Cardiac muscle cell (in vitro differentiated cells and primary cell): ENCODE data around the gene WDR70. TPM values are rescaled to one million over a fixed set of nuclear protein-coding genes. Genes with fewer than 3 reads are reported as not detected.
A peak's percentile ranks its signal among the peaks of the same experiment; 100 is the strongest.
"Not testable (repeated sequence)": the region's sequence is repeated elsewhere in the genome, so short reads cannot be mapped to it uniquely, and the experiment has no call there.

Experiments used
- DNase-seq, 2 donors: peaks; one replicate each; pipeline versions ENCODE4 v3.0.0 to v3.0.0-alpha.2; 2010 to 2017; ENCODE audit warnings: low read depth in 1 of 2, low spot score in 1 of 2
- H3K27ac ChIP-seq: fragments of 200-600 bp; sonication (generic); 2 replicates; pipeline ENCODE4 v1.5.1; 2016
- H3K27me3 ChIP-seq: fragments of 200-600 bp; sonication (generic); 2 replicates; pipeline ENCODE4 v1.6.0; 2016; ENCODE audit warnings: control low read depth
- H3K36me3 ChIP-seq: fragments of 200-600 bp; sonication (generic); 2 replicates; pipeline ENCODE4 v1.5.1; 2016; ENCODE audit warnings: control low read depth
- H3K4me1 ChIP-seq: fragments of 200-600 bp; sonication (generic); 2 replicates; pipeline ENCODE4 v1.8.1; 2017; ENCODE audit warnings: low read depth, mild to moderate bottlenecking, mixed run types
- H3K4me3 ChIP-seq: fragments of 200-600 bp; sonication (generic); 2 replicates; pipeline ENCODE4 v1.5.1; 2016; ENCODE audit warnings: mild to moderate bottlenecking
- H3K9me3 ChIP-seq: fragments of 200-600 bp; sonication (generic); 2 replicates; pipeline ENCODE4 v1.5.1; 2017; ENCODE audit warnings: low read depth, mild to moderate bottlenecking, control low read depth
- CTCF ChIP-seq: IDR thresholded peaks from 2 replicates; pipeline ENCODE4 v1.5.1; 2012; ENCODE audit warnings: low read depth, mild to moderate bottlenecking, low read length
- polyA plus RNA-seq: library from polyadenylated mRNA; unstranded; fragments of >200 nt; fragmentation: Nextera tagmentation; extraction: Ambion mirVana; gene quantifications from 2 replicates; pipeline ENCODE4 v1.2.1, GENCODE V29; 2016
- total RNA-seq: library from RNA; depleted of rRNA; stranded (reverse); fragments of >200 nt; gene quantifications from 2 replicates; pipeline ENCODE4 v1.2.3, GENCODE V29; 2016

Gene WDR70
- total and polyA plus RNA-seq, 2 experiments from 2014 or later, result 21.8 to 22.7 TPM

- no peak for DNase-seq
- no peak for TF ChIP-seq CTCF
- Histone ChIP-seq H3K4me3 (no peak overlapping the region), H3K36me3 (no peaks in the 10 kb centered on the region), H3K27me3 (no peaks in the 10 kb centered on the region), H3K27ac (no peak overlapping the region), H3K4me1 (no peaks in the 10 kb centered on the region), H3K9me3 (no peaks in the 10 kb centered on the region)
These were observed 285.4 kb downstream of the WDR70 start for GRCh38 chr5:37664551-37664950.

DNA sequence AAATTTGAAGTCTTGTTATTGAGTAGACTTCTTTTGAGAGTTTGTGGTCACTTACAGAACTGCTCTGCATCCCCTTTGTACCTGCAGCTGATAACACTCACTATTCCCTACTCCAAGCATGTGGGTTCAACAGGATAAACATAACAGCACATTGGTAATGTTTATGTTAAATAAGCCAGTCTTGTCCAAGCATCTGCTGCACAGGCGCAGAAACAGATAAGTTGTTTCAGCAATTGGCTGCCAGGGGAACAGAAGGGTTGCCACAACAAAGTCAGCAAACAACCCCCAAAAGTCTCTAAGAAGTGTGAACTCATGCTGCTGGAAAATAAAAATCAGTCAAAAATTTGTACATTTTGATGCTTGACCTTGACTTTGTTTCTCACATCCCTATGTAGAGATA, 286.2 kb downstream of the WDR70 start:
- Histone ChIP-seq H3K27me3 (no peaks in the 10 kb centered on the region), H3K9me3 (no peaks in the 10 kb centered on the region), H3K4me3 (no peak overlapping the region), H3K27ac (no peak overlapping the region), H3K36me3 (no peaks in the 10 kb centered on the region), H3K4me1 (no peaks in the 10 kb centered on the region)
- no peak for TF ChIP-seq CTCF
- DNase-seq, result peak in 1 of 2 donors; percentile 58

- Histone ChIP-seq H3K9me3 (no peaks in the 10 kb centered on the region), H3K36me3 (no peaks in the 10 kb centered on the region), H3K27ac (peak overlapping the region; percentile 14), H3K4me3 (no peak overlapping the region), H3K27me3 (no peaks in the 10 kb centered on the region), H3K4me1 (no peaks in the 10 kb centered on the region)
- peak; percentile 1 to 20 for DNase-seq
- no peak for TF ChIP-seq CTCF
These were observed 286.8 kb downstream of the WDR70 start for GRCh38 chr5:37665889-37666288.

- no peak for DNase-seq
- H3K9me3 ChIP-seq, result no peaks in the 10 kb centered on the region
- H3K4me1 ChIP-seq, result peaks cover 5% of the 10 kb centered on the region
- H3K4me3 ChIP-seq, result no peak overlapping the region
- H3K27me3 ChIP-seq, result no peaks in the 10 kb centered on the region
- TF ChIP-seq CTCF, result no peak
- no peaks in the 10 kb centered on the region for H3K36me3 ChIP-seq
- no peak overlapping the region for H3K27ac ChIP-seq
These were observed 288.3 kb downstream of the WDR70 start for GRCh38 chr5:37667430-37667829.

DNA sequence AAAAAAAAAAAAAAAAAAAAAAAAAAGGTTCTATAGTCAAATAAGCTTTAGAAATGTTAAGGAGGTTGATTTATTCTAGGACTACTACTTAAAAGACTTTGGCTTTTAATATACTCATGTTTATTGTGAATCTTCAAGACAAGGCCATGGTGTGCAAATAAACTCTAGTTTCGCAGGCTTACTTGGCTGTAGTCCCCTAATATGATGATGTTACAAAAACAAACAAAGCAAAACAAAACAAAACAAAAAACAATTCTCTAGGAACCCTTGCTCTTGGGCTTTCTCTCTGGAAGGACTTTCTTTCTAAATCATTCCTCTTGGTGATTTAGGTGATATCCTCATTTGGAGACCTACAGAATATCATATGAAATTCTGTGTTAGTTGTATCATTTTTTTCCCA, 288.7 kb downstream of the WDR70 start:
- Histone ChIP-seq H3K4me3 (no peak overlapping the region), H3K4me1 (peaks cover 5% of the 10 kb centered on the region), H3K27ac (no peak overlapping the region), H3K27me3 (no peaks in the 10 kb centered on the region), H3K9me3 (no peaks in the 10 kb centered on the region), H3K36me3 (no peaks in the 10 kb centered on the region)
- TF ChIP-seq CTCF, result no peak
- no peak for DNase-seq

DNA sequence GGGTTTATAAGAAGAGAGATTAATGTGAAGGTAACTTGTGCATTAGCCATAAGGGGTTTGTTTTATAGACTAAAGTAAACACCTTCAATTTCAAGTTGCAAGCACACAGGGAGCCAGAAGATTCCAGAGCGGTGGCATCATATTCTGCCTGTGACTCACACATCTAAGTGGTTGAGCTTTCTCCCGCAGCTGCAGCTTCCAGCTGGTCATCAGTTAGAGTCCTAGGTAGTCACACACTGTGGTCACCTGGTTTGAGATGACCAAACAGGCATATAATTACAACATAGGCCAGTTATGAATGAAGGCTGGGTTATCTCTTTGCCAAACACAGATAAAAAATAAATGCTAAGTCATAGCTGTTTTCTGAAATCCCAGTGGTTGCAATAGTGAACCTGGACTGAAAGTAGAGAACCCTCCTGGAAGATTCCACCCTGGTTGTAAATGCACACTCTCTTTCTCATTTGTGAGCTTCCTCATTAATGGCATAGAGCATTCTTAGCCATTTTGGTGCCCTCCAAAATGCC, 289.5 kb downstream of the WDR70 start:
- TF ChIP-seq CTCF, result no peak
- H3K27ac ChIP-seq, result no peak overlapping the region
- no peaks in the 10 kb centered on the region for H3K27me3 ChIP-seq
- H3K4me1 ChIP-seq, result peaks cover 5% of the 10 kb centered on the region
- H3K36me3 ChIP-seq, result no peaks in the 10 kb centered on the region
- DNase-seq, result peak; percentile 5 to 93
- no peaks in the 10 kb centered on the region for H3K9me3 ChIP-seq
- no peak overlapping the region for H3K4me3 ChIP-seq

DNA sequence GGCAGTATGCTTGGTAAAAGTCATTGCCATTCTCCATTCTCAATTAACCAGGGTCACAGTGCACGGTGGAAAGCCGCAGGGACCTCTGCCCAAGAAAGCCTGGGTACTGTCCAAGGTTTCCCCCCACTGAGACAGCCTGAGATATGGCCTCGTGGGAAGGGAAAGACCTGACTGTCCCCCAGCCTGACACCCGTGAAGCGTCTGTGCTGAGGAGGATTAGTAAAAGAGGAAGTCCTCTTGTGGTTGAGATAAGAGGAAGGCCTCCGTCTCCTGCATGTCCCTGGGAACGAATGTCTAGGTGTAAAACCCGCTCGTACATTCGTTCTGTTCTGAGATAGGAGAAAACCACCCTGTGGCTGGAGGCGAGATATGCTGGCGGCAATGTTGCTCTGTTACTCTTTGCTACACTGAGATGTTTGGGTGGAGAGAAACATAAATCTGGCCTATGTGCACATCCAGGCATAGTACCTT, 293.0 kb downstream of the WDR70 start:
- not testable (repeated sequence) for H3K4me3 ChIP-seq, H3K36me3 ChIP-seq, H3K27me3 ChIP-seq, H3K9me3 ChIP-seq, H3K4me1 ChIP-seq
- peak; percentile 11 to 38 for DNase-seq
- H3K27ac ChIP-seq, result peak overlapping the region; percentile 7

DNA sequence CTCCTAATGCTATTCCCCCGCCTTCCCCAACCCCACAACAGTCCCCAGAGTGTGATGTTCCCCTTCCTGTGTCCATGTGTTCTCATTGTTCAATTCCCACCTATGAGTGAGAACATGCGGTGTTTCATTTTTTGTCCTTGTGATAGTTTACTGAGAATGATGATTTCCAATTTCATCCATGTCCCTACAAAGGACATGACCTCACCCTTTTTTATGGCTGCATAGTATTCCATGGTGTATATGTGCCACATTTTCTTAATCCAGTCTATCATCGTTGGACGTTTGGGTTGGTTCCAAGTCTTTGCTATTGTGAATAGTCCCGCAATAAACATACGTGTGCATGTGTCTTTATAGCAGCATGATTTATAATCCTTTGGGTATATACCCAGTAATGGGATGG, 295.2 kb downstream of the WDR70 start:
- not testable (repeated sequence) for H3K4me1 ChIP-seq, H3K27ac ChIP-seq, H3K9me3 ChIP-seq, DNase-seq, H3K36me3 ChIP-seq, H3K4me3 ChIP-seq, H3K27me3 ChIP-seq
